Lung (tissue), 12 donors: Measurements from ENCODE around the gene SDK1. TPM values are rescaled to one million over a fixed set of nuclear protein-coding genes. Genes with fewer than 3 reads are reported as not detected.
A peak's percentile ranks its signal among the peaks of the same experiment; 100 is the strongest.

ENCODE experiments used
- ATAC-seq: fragments of 200-7000 bp; cut with Tn5 transposase; one replicate; pipeline ENCODE4 v1.9.1; 2020; ENCODE audit warnings: moderate number of reproducible peaks; ENCODE audit not compliant: insufficient read depth, low FRiP score
- DNase-seq, 3 donors: peaks; one replicate each; pipeline ENCODE4 v3.0.0-alpha.2; 2013 to 2017
- H3K27ac ChIP-seq, 2 donors: one replicate each; pipeline ENCODE4 v1.5.1; 2013; ENCODE audit warnings: mild to moderate bottlenecking in 2 of 2, moderate library complexity in 2 of 2, control low read depth in 1 of 2, inconsistent platforms in 1 of 2, low read depth in 1 of 2, low read length in 1 of 2
- H3K27me3 ChIP-seq, 3 donors: one replicate each; pipeline ENCODE4 v1.5.1; 2013; ENCODE audit warnings: low read length in 2 of 3; ENCODE audit not compliant: control insufficient read depth in 3 of 3, insufficient read depth in 3 of 3
- H3K36me3 ChIP-seq, 4 donors: one replicate each; pipeline ENCODE4 v1.5.1; 2013; ENCODE audit warnings: low read length in 4 of 4, mild to moderate bottlenecking in 1 of 4, moderate library complexity in 1 of 4; ENCODE audit not compliant: control insufficient read depth in 4 of 4, insufficient read depth in 4 of 4
- H3K4me1 ChIP-seq, 5 donors: one replicate each; pipeline ENCODE4 v1.5.1; 2013; ENCODE audit warnings: low read length in 5 of 5, mild to moderate bottlenecking in 2 of 5, moderate library complexity in 1 of 5; ENCODE audit not compliant: control insufficient read depth in 5 of 5, insufficient read depth in 5 of 5
- H3K4me3 ChIP-seq: one replicate; pipeline ENCODE4 v1.5.1; 2013; ENCODE audit warnings: mild to moderate bottlenecking, control low read depth, moderate library complexity
- H3K9ac ChIP-seq, 2 donors: one replicate each; pipeline ENCODE4 v1.5.1; 2013; ENCODE audit warnings: low read length in 2 of 2, control low read depth in 1 of 2; ENCODE audit not compliant: insufficient read depth in 1 of 2
- H3K9me3 ChIP-seq, 4 donors: one replicate each; pipeline ENCODE4 v1.5.1; 2013; ENCODE audit warnings: low read length in 3 of 4, mild to moderate bottlenecking in 1 of 4, moderate library complexity in 1 of 4; ENCODE audit not compliant: control insufficient read depth in 4 of 4, insufficient read depth in 3 of 4
- WGBS, 2 donors: extraction: QIAGEN DNeasy Blood & Tissue Kit; methylation state at CpG; one replicate each; pipeline ENCODE4 v1.1.7; 2013; 5-methylcytosine and 5-hydroxymethylcytosine counted together
- polyA plus RNA-seq, 2 donors: library from polyadenylated mRNA; stranded (reverse); fragments of 200-250 nt; gene quantifications; one replicate each; pipeline ENCODE4 v1.2.1, GENCODE V29; 2013
- total RNA-seq, 2 donors: library from RNA; depleted of rRNA in 1 of 2; stranded (reverse); fragments of >200 nt in 1 of 2; gene quantifications; one replicate each; pipeline ENCODE4 v1.2.1, GENCODE V29; 2014 to 2021
- TF ChIP-seq, protein P1 (sequence below): IDR thresholded peaks from 2 replicates; pipeline ENCODE4 v1.5.1; 2012; ENCODE audit warnings: mild to moderate bottlenecking; ENCODE audit errors: control extremely low read depth, extremely low read depth
- donor health status: control.
- donor health status: control.
- donor health status: Bipolar disorder and iron deficiency.
- donor health status: healthy.
- donor health status: DM: yes; HTN: yes; CAD: no.

The SDK1 gene
- total and polyA plus RNA-seq, 4 donors = 3.7 to 30.1 (median 12.7) TPM

DNA sequence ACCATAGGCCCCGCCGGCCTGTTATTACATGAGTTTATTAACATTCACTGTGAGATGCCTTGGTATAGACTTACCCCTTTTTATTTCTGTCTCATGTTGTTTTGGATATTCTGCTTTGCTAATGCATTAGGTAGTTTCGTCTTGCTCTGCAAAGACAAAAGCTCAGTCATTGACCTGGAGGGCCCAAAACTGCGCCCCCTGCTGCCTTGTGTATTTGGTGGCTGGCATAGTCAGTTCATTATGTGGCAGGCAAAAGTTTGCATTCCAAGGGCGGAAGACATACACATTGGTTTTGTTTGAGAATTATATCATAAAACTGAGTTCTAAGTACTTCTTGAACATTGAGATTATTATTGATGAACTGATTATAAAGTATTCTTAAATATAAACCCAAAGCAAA is 372.5 kb downstream of the SDK1 start:
- Histone ChIP-seq H3K36me3 (no peaks in the 10 kb centered on the region), H3K4me3 (no peak overlapping the region), H3K27ac (no peak overlapping the region), H3K9me3 (no peaks in the 10 kb centered on the region), H3K4me1 (peaks cover 0 to 6% (median 0%) of the 10 kb centered on the region in 5 donors), H3K9ac (no peak overlapping the region), H3K27me3 (no peaks in the 10 kb centered on the region)
- WGBS, 2 donors = 72 to 82% methylated on average over 5 of the region's 5 CpGs
- no peak for ATAC-seq
- DNase-seq = no peak
- TF ChIP-seq, protein P1, sequence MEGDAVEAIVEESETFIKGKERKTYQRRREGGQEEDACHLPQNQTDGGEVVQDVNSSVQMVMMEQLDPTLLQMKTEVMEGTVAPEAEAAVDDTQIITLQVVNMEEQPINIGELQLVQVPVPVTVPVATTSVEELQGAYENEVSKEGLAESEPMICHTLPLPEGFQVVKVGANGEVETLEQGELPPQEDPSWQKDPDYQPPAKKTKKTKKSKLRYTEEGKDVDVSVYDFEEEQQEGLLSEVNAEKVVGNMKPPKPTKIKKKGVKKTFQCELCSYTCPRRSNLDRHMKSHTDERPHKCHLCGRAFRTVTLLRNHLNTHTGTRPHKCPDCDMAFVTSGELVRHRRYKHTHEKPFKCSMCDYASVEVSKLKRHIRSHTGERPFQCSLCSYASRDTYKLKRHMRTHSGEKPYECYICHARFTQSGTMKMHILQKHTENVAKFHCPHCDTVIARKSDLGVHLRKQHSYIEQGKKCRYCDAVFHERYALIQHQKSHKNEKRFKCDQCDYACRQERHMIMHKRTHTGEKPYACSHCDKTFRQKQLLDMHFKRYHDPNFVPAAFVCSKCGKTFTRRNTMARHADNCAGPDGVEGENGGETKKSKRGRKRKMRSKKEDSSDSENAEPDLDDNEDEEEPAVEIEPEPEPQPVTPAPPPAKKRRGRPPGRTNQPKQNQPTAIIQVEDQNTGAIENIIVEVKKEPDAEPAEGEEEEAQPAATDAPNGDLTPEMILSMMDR = no peak

GRCh38 chr7:3678314-3678810 is 377.3 kb downstream of the SDK1 start:
- TF ChIP-seq, protein P1 = no peak
- Histone ChIP-seq H3K4me1 (peaks cover 0 to 2% (median 0%) of the 10 kb centered on the region in 5 donors), H3K27me3 (no peaks in the 10 kb centered on the region), H3K4me3 (no peak overlapping the region), H3K36me3 (no peaks in the 10 kb centered on the region), H3K9ac (no peak overlapping the region), H3K27ac (no peak overlapping the region), H3K9me3 (no peaks in the 10 kb centered on the region)
- ATAC-seq (no peak), DNase-seq (no peak)
- WGBS, 2 donors = 91 to 94% methylated on average over 4 of the region's 4 CpGs

DNA sequence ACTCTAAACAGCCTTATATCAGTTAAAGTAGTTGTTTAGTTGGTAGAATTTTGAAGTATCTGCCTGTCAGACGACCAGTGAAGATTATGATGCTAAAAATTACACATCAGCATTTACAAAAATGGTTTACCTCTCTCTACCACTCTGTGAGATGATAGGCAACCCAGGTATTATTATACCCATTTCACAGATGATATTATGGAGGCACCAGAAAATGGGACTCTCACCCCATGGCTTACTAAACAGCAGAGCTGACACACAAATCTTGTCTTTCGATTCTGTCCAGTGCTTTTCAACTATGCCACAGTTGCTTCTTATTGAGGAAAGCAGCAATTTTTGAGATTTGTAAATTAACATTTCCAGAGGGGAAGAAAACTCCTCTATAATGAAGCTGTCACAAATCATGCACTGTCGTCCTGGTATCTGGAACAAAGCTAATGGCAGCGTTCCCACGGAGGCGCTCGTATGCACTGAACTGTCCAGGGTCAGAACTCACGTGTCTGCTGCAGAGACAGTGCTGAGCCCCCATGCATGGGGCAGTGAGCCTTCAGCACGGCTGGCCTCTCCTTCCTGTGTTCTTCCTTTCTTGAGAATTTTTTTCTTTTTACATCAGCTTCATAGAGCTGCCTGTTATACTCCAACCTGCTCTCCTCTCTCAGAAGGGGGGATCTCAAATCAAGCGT is 381.1 kb downstream of the SDK1 start:
- no peak for ATAC-seq
- Histone ChIP-seq H3K9me3 (no peaks in the 10 kb centered on the region), H3K4me3 (no peak overlapping the region), H3K9ac (no peak overlapping the region), H3K27me3 (no peaks in the 10 kb centered on the region), H3K27ac (no peak overlapping the region), H3K4me1 (peaks cover 0 to 2% (median 0%) of the 10 kb centered on the region in 5 donors), H3K36me3 (no peaks in the 10 kb centered on the region)
- 55 to 59% methylated on average over 10 of the region's 10 CpGs for WGBS, 2 donors
- TF ChIP-seq, protein P1 = no peak
- peak; percentile 47 to 78 (median 49) for DNase-seq
